ENCODE measurements around the gene ARPC3. TPM values are rescaled to one million over a fixed set of nuclear protein-coding genes. Genes with fewer than 3 reads are reported as not detected.
"Not testable (repeated sequence)": the region's sequence is repeated elsewhere in the genome, so short reads cannot be mapped to it uniquely, and the experiment has no call there.

ARPC3 gene
- polyA plus RNA-seq, 3 donors: 133 to 1,727 (median 1,716) TPM

GRCh38 chr12:110436231-110436630 is 13.9 kb downstream of the ARPC3 start:
- Mint-ChIP-seq H3K36me3 (peaks cover 47 to 73% of the 10 kb centered on the region in 2 donors), H3K27ac (peak overlapping the region in 1 of 7 donors; percentile 48), H3K9me3 (no peaks in the 10 kb centered on the region), H3K4me3 (no peak overlapping the region), H3K4me1 (peaks cover 1% of the 10 kb centered on the region), H3K27me3 (ENCODE audit: low read depth in 3 of 3) (peaks cover 0 to 3% (median 0%) of the 10 kb centered on the region in 3 donors)
- Histone ChIP-seq H3K4me1 (ENCODE audit: control insufficient read depth in 1 of 2, insufficient read depth in 2 of 2, low read length in 2 of 2) (no peaks in the 10 kb centered on the region), H4K20me1 (ENCODE audit: insufficient read depth, low read length) (peaks cover 60% of the 10 kb centered on the region), H3K27me3 (ENCODE audit: control insufficient read depth in 2 of 2, insufficient read depth in 2 of 2, low read length in 2 of 2) (no peaks in the 10 kb centered on the region), H3K4me3 (replicated peaks in 1 of 3; ENCODE audit: low read depth in 2 of 3, low read length in 3 of 3) (no peak overlapping the region), H3K79me2 (ENCODE audit: insufficient read depth, low read length) (peaks cover 23% of the 10 kb centered on the region), H2AFZ (ENCODE audit: insufficient read depth, low read depth, low read length, poor library complexity, severe bottlenecking) (no peak overlapping the region), H3K9me3 (replicated peaks in 1 of 2; ENCODE audit: control insufficient read depth in 1 of 2, insufficient read depth in 1 of 2, low read length in 2 of 2) (no peaks in the 10 kb centered on the region), H3K27ac (ENCODE audit: low read depth in 1 of 2, low read length in 2 of 2) (no peak overlapping the region), H3K36me3 (replicated peaks in 1 of 2; ENCODE audit: control insufficient read depth in 1 of 2, insufficient read depth in 2 of 2, low read length in 2 of 2) (peaks cover 60 to 72% of the 10 kb centered on the region in 2 donors), H3K9ac (ENCODE audit: insufficient read depth, low read length, poor library complexity, severe bottlenecking) (no peak overlapping the region), H3K4me2 (replicated peaks; ENCODE audit: extremely low read depth, low read length, poor library complexity, severe bottlenecking) (no peak overlapping the region)
- WGBS (ENCODE audit: insufficient coverage): no CpG with 5 or more reads among the region's 2 CpGs
- intact Hi-C loops (cut with micrococcal nuclease): no loop called here
- no peak for DNase-seq
- TF ChIP-seq, protein P1, sequence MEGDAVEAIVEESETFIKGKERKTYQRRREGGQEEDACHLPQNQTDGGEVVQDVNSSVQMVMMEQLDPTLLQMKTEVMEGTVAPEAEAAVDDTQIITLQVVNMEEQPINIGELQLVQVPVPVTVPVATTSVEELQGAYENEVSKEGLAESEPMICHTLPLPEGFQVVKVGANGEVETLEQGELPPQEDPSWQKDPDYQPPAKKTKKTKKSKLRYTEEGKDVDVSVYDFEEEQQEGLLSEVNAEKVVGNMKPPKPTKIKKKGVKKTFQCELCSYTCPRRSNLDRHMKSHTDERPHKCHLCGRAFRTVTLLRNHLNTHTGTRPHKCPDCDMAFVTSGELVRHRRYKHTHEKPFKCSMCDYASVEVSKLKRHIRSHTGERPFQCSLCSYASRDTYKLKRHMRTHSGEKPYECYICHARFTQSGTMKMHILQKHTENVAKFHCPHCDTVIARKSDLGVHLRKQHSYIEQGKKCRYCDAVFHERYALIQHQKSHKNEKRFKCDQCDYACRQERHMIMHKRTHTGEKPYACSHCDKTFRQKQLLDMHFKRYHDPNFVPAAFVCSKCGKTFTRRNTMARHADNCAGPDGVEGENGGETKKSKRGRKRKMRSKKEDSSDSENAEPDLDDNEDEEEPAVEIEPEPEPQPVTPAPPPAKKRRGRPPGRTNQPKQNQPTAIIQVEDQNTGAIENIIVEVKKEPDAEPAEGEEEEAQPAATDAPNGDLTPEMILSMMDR (IDR thresholded peaks at IDR 0.05): no peak

GRCh38 chr12:110431957-110432587 is 18.1 kb downstream of the ARPC3 start:
- Histone ChIP-seq H4K20me1 (ENCODE audit: insufficient read depth, low read length) (peaks cover 20% of the 10 kb centered on the region), H3K9me3 (replicated peaks in 1 of 2; ENCODE audit: control insufficient read depth in 1 of 2, insufficient read depth in 1 of 2, low read length in 2 of 2) (no peaks in the 10 kb centered on the region), H3K27ac (ENCODE audit: low read depth in 1 of 2, low read length in 2 of 2) (no peak overlapping the region), H3K27me3 (ENCODE audit: control insufficient read depth in 2 of 2, insufficient read depth in 2 of 2, low read length in 2 of 2) (no peaks in the 10 kb centered on the region), H3K79me2 (ENCODE audit: insufficient read depth, low read length) (no peaks in the 10 kb centered on the region), H2AFZ (ENCODE audit: insufficient read depth, low read depth, low read length, poor library complexity, severe bottlenecking) (no peak overlapping the region), H3K4me2 (replicated peaks; ENCODE audit: extremely low read depth, low read length, poor library complexity, severe bottlenecking) (peak overlapping the region; percentile 58), H3K9ac (ENCODE audit: insufficient read depth, low read length, poor library complexity, severe bottlenecking) (no peak overlapping the region), H3K36me3 (replicated peaks in 1 of 2; ENCODE audit: control insufficient read depth in 1 of 2, insufficient read depth in 2 of 2, low read length in 2 of 2) (peaks cover 27 to 34% of the 10 kb centered on the region in 2 donors), H3K4me3 (replicated peaks in 1 of 3; ENCODE audit: low read depth in 2 of 3, low read length in 3 of 3) (peak overlapping the region in 2 of 3 experiments; percentile 44 to 72), H3K4me1 (ENCODE audit: control insufficient read depth in 1 of 2, insufficient read depth in 2 of 2, low read length in 2 of 2) (no peaks in the 10 kb centered on the region)
- Mint-ChIP-seq H3K4me3 (no peak overlapping the region), H3K9me3 (no peaks in the 10 kb centered on the region), H3K4me1 (peaks cover 4% of the 10 kb centered on the region), H3K27ac (peak overlapping the region in 1 of 7 donors; percentile 32), H3K27me3 (ENCODE audit: low read depth in 3 of 3) (peaks cover 0 to 3% (median 3%) of the 10 kb centered on the region in 3 donors), H3K36me3 (peaks cover 25 to 33% of the 10 kb centered on the region in 2 donors)
- intact Hi-C loops (cut with micrococcal nuclease): loop anchor here in 1 of 2 donors (5.0 kb wide), 1 partner anchor 330 kb away; no protein-coding TSS in a partner anchor
- WGBS (ENCODE audit: insufficient coverage): no CpG with 5 or more reads among the region's 12 CpGs
- TF ChIP-seq, protein P1 (IDR thresholded peaks at IDR 0.05): no peak
- DNase-seq: no peak

DNA sequence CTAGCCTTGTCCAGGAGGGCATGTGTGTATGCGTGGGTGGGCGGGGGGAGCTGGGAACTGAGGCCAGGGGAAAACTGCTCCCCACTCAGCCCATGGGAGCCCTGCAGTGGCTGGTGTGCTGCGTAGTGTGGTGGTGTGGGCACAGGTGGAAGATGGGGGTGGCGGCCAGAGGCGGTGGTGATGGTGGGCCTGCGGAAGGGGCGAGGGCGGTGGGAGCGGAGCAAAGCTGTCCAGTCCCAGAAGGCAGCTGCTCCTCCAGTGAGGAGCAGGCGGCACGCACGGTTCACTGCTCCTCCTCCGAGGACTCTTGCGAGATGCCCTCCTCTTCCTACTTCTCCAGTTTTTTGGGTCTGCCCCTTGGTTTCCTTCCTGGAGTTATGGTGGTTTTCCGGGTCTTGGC is 20.5 kb downstream of the ARPC3 start:
- H3K27ac ChIP-seq (ENCODE audit: low read depth in 1 of 2, low read length in 2 of 2); DNase-seq; H3K9ac ChIP-seq (ENCODE audit: insufficient read depth, low read length, poor library complexity, severe bottlenecking); H3K4me1 Mint-ChIP-seq; H3K9me3 ChIP-seq (replicated peaks in 1 of 2; ENCODE audit: control insufficient read depth in 1 of 2, insufficient read depth in 1 of 2, low read length in 2 of 2); H4K20me1 ChIP-seq (ENCODE audit: insufficient read depth, low read length); H3K4me1 ChIP-seq (ENCODE audit: control insufficient read depth in 1 of 2, insufficient read depth in 2 of 2, low read length in 2 of 2); H3K4me2 ChIP-seq (replicated peaks; ENCODE audit: extremely low read depth, low read length, poor library complexity, severe bottlenecking); H3K9me3 Mint-ChIP-seq; H3K79me2 ChIP-seq (ENCODE audit: insufficient read depth, low read length); H2AFZ ChIP-seq (ENCODE audit: insufficient read depth, low read depth, low read length, poor library complexity, severe bottlenecking); H3K27ac Mint-ChIP-seq; H3K27me3 ChIP-seq (ENCODE audit: control insufficient read depth in 2 of 2, insufficient read depth in 2 of 2, low read length in 2 of 2); H3K36me3 Mint-ChIP-seq; H3K27me3 Mint-ChIP-seq (ENCODE audit: low read depth in 3 of 3); H3K4me3 Mint-ChIP-seq; H3K4me3 ChIP-seq (replicated peaks in 1 of 3; ENCODE audit: low read depth in 2 of 3, low read length in 3 of 3): not testable (repeated sequence)
- intact Hi-C loops (cut with micrococcal nuclease): loop anchor here (5.0 to 10.0 kb wide), 2 partner anchors 325 to 327 kb away; no protein-coding TSS in a partner anchor
- H3K36me3 ChIP-seq (replicated peaks in 1 of 2; ENCODE audit: control insufficient read depth in 1 of 2, insufficient read depth in 2 of 2, low read length in 2 of 2): peaks cover 5 to 10% of the 10 kb centered on the region in 2 donors
- 80% methylated on average over 8 of the region's 15 CpGs for WGBS (ENCODE audit: insufficient coverage)
